HG02759 (cell line): ENCODE measurements around the gene SPATS1.
"Not testable (repeated sequence)": the region's sequence is repeated elsewhere in the genome, so short reads cannot be mapped to it uniquely, and the experiment has no call there.

ENCODE experiments used
- ATAC-seq: cut with Tn5 transposase; IDR thresholded peaks from one replicate; pipeline ENCODE4 v1.9.1; 2021; ENCODE audit warnings: mild to moderate bottlenecking, moderate library complexity; ENCODE audit not compliant: unreplicated experiment

Gene SPATS1

GRCh38 chr6:44341095-44341890 is 1.2 kb upstream of the SPATS1 start:
- ATAC-seq = no peak

- no peak for ATAC-seq
Measured at GRCh38 chr6:44342052-44342451, 398 bp upstream of the SPATS1 start.

GRCh38 chr6:44346818-44347217 is 4.4 kb downstream of the SPATS1 start:
- not testable (repeated sequence) for ATAC-seq

GRCh38 chr6:44349904-44350649 is 7.6 kb downstream of the SPATS1 start:
- ATAC-seq = no peak

GRCh38 chr6:44350650-44350994 is 8.2 kb downstream of the SPATS1 start:
- ATAC-seq = not testable (repeated sequence)

- no peak for ATAC-seq
Measured at GRCh38 chr6:44352259-44352658, 9.8 kb downstream of the SPATS1 start.

- ATAC-seq = no peak
Measured at GRCh38 chr6:44353336-44353735, 10.9 kb downstream of the SPATS1 start.

- no peak for ATAC-seq
Measured at GRCh38 chr6:44355640-44356039, 13.2 kb downstream of the SPATS1 start.

- no peak for ATAC-seq
Measured at GRCh38 chr6:44356487-44356886, 14.0 kb downstream of the SPATS1 start.

- no peak for ATAC-seq
Measured at GRCh38 chr6:44359973-44360372, 17.5 kb downstream of the SPATS1 start.

- ATAC-seq = no peak
Measured at GRCh38 chr6:44361947-44362346, 19.5 kb downstream of the SPATS1 start.

- no peak for ATAC-seq
Measured at GRCh38 chr6:44363377-44363926, 21.0 kb downstream of the SPATS1 start.

GRCh38 chr6:44366781-44367180 is 24.3 kb downstream of the SPATS1 start:
- ATAC-seq = no peak

GRCh38 chr6:44367681-44368080 is 25.2 kb downstream of the SPATS1 start:
- ATAC-seq = no peak

- no peak for ATAC-seq
Measured at GRCh38 chr6:44373051-44373450, 30.6 kb downstream of the SPATS1 start.

GRCh38 chr6:44373787-44374186 is 31.3 kb downstream of the SPATS1 start:
- ATAC-seq = no peak

- ATAC-seq = no peak
Measured at GRCh38 chr6:44375071-44375470, 32.6 kb downstream of the SPATS1 start.

GRCh38 chr6:44377484-44377883 is 35.0 kb downstream of the SPATS1 start:
- no peak for ATAC-seq

GRCh38 chr6:44377971-44378370 is 35.5 kb downstream of the SPATS1 start:
- no peak for ATAC-seq

- ATAC-seq = no peak
Measured at GRCh38 chr6:44381739-44382138, 39.3 kb downstream of the SPATS1 start.

GRCh38 chr6:44386364-44386928 is 44.0 kb downstream of the SPATS1 start:
- no peak for ATAC-seq

- peak; percentile 0 for ATAC-seq
Measured at GRCh38 chr6:44386929-44387345, 44.5 kb downstream of the SPATS1 start.
